ENCODE data around the gene PIAS1. TPM values are rescaled to one million over a fixed set of nuclear protein-coding genes. Genes with fewer than 3 reads are reported as not detected.

PIAS1 gene
- total and polyA plus RNA-seq, 12 donors, result 5.8 to 37.9 (median 30.3) TPM

- DNase-seq (no peak), ATAC-seq (no peak)
- H3K9me3 ChIP-seq, result no peaks in the 10 kb centered on the region
- H3K27me3 ChIP-seq, result no peaks in the 10 kb centered on the region
- no peak overlapping the region for H3K4me3 ChIP-seq
- peaks cover 0 to 12% (median 0%) of the 10 kb centered on the region in 9 donors for H3K36me3 ChIP-seq
- peaks cover 0 to 56% (median 33%) of the 10 kb centered on the region in 9 donors for H3K4me1 ChIP-seq
- TF ChIP-seq CTCF (IDR thresholded peaks at IDR 0.05), result no peak
- intact Hi-C loops (cut with DNase I), result loop anchor here in 1 of 10 donors (5.0 kb wide), 1 partner anchor 201 kb away; no protein-coding TSS in a partner anchor
- H3K27ac ChIP-seq, result no peak overlapping the region
Observed at GRCh38 chr15:68062946-68063465, 8.9 kb downstream of the PIAS1 start.

- ATAC-seq, result no peak
- intact Hi-C loops (cut with DNase I), result loop anchor here in 1 of 10 donors (5.0 kb wide), 1 partner anchor 201 kb away; no protein-coding TSS in a partner anchor
- WGBS, 2 donors, result 90 to 91% methylated on average over 3 of the region's 3 CpGs
- TF ChIP-seq CTCF (IDR thresholded peaks at IDR 0.05), result no peak
- Histone ChIP-seq H3K9me3 (no peaks in the 10 kb centered on the region), H3K27me3 (no peaks in the 10 kb centered on the region), H3K36me3 (peaks cover 0 to 15% (median 0%) of the 10 kb centered on the region in 9 donors), H3K4me1 (peaks cover 0 to 50% (median 28%) of the 10 kb centered on the region in 9 donors), H3K27ac (no peak overlapping the region), H3K4me3 (no peak overlapping the region)
- no peak for DNase-seq
Observed at GRCh38 chr15:68063606-68064005, 9.5 kb downstream of the PIAS1 start.

GRCh38 chr15:68073576-68074288 is 19.6 kb downstream of the PIAS1 start:
- 88 to 89% methylated on average over 6 of the region's 6 CpGs for WGBS, 2 donors
- DNase-seq (no peak), ATAC-seq (no peak)
- no peak for TF ChIP-seq CTCF (IDR thresholded peaks at IDR 0.05)
- peaks cover 0 to under 1% (median 0%) of the 10 kb centered on the region in 9 donors for H3K36me3 ChIP-seq
- no peak overlapping the region for H3K4me3 ChIP-seq
- no peaks in the 10 kb centered on the region for H3K9me3 ChIP-seq
- H3K27me3 ChIP-seq, result no peaks in the 10 kb centered on the region
- no peak overlapping the region for H3K27ac ChIP-seq
- intact Hi-C loops (cut with DNase I), result loop anchor here in 1 of 10 donors (10.0 kb wide), 1 partner anchor 51 kb away; no protein-coding TSS in a partner anchor
- H3K4me1 ChIP-seq, result peaks cover 5 to 59% (median 35%) of the 10 kb centered on the region in 9 donors

- 93% methylated on average over 18 of the region's 18 CpGs for WGBS, 2 donors
- H3K36me3 ChIP-seq, result no peaks in the 10 kb centered on the region
- ATAC-seq (no peak), DNase-seq (no peak)
- no peaks in the 10 kb centered on the region for H3K9me3 ChIP-seq
- H3K4me1 ChIP-seq, result peaks cover 7 to 57% (median 34%) of the 10 kb centered on the region in 9 donors
- TF ChIP-seq CTCF (IDR thresholded peaks at IDR 0.05), result no peak
- intact Hi-C loops (cut with DNase I), result loop anchor here in 1 of 10 donors (10.0 kb wide), 1 partner anchor 49 kb away; no protein-coding TSS in a partner anchor
- H3K27ac ChIP-seq, result no peak overlapping the region
- H3K4me3 ChIP-seq, result no peak overlapping the region
- no peaks in the 10 kb centered on the region for H3K27me3 ChIP-seq
Observed at GRCh38 chr15:68075764-68076385, 21.8 kb downstream of the PIAS1 start.

All from heart right ventricle (tissue), 16 donors.